ENCODE results near the gene KCNJ15. TPM values are rescaled to one million over a fixed set of nuclear protein-coding genes. Genes with fewer than 3 reads are reported as not detected.

KCNJ15 gene
- total and polyA plus RNA-seq, 10 of the 15 experiments (the other 5 are each of a cell fraction or from before 2014, with no cell fraction given) = 0.05 to 2.7 (median 0.33) TPM; not detected in 6

GRCh38 chr21:38330666-38331065, 73.9 kb downstream of the KCNJ15 start:
- SMC1A ChIA-PET (ENCODE audit: uncharacterized antibody, unreplicated experiment) = interaction anchor here (1.0 kb wide), 1 partner anchor 111 kb away, joined by 3 read pairs; no protein-coding TSS in a partner anchor
- Histone ChIP-seq H3K79me2 (ENCODE audit: control insufficient read depth, insufficient read depth, low read length) (no peaks in the 10 kb centered on the region), H2AFZ (ENCODE audit: control insufficient read depth, low read depth, low read length) (no peak overlapping the region), H3K4me2 (ENCODE audit: control insufficient read depth, insufficient read depth) (no peak overlapping the region), H3K4me1 (ENCODE audit: control insufficient read depth, insufficient read depth, low read length) (no peaks in the 10 kb centered on the region), H3K9ac (ENCODE audit: control insufficient read depth, insufficient read depth, low read length) (no peak overlapping the region), H4K20me1 (ENCODE audit: control insufficient read depth, insufficient read depth) (no peaks in the 10 kb centered on the region), H3K9me3 (replicated peaks; ENCODE audit: control insufficient read depth, insufficient read depth, low read length) (no peaks in the 10 kb centered on the region; the same call in 2 of the 3 replicates), H3K4me3 (no peak overlapping the region), H3K27ac (ENCODE audit: control insufficient read depth, insufficient read depth) (no peak overlapping the region), H3K27me3 (replicated peaks in 1 of 2; ENCODE audit: control insufficient read depth in 2 of 2, insufficient read depth in 2 of 2, low read length in 1 of 2) (no peaks in the 10 kb centered on the region), H3K36me3 (ENCODE audit: control insufficient read depth in 2 of 2, insufficient read depth in 2 of 2, low read length in 1 of 2) (no peaks in the 10 kb centered on the region)
- RAD21 ChIA-PET (ENCODE audit: unreplicated experiment) = no interaction called here
- ATAC-seq = no peak
- no peak for DNase-seq (ENCODE audit: low read depth, low spot score)
- in situ Hi-C loops (cut with MboI) = no loop called here
- 0% methylated on average over 2 of the region's 2 CpGs for WGBS (ENCODE audit: insufficient coverage, insufficient replicate concordance, low lambda C conversion rate, missing lambda C conversion rate)
- CTCF ChIA-PET = interaction anchor here (0.6 to 1.8 kb wide), 6 partner anchors 13 to 204 kb away, joined by 3 to 5 read pairs (median 4); no protein-coding TSS in a partner anchor
- BruUV-seq (replicated peaks) = no TSS peak
- POLR2A ChIA-PET = no interaction called here
- intact Hi-C loops (cut with micrococcal nuclease; ENCODE audit: unreplicated experiment) = no loop called here
- FAIRE-seq = no peak
- TF ChIP-seq SP1 (IDR thresholded peaks at IDR 0.05; ENCODE audit: low read depth, low read length) = no peak
- no peak for TF ChIP-seq YY1 (IDR thresholded peaks at IDR 0.05; ENCODE audit: low read depth, low read length)
- TF ChIP-seq RELA (IDR thresholded peaks at IDR 0.05; ENCODE audit: borderline replicate concordance, partially characterized antibody) = no peak
- TF ChIP-seq, protein P1, sequence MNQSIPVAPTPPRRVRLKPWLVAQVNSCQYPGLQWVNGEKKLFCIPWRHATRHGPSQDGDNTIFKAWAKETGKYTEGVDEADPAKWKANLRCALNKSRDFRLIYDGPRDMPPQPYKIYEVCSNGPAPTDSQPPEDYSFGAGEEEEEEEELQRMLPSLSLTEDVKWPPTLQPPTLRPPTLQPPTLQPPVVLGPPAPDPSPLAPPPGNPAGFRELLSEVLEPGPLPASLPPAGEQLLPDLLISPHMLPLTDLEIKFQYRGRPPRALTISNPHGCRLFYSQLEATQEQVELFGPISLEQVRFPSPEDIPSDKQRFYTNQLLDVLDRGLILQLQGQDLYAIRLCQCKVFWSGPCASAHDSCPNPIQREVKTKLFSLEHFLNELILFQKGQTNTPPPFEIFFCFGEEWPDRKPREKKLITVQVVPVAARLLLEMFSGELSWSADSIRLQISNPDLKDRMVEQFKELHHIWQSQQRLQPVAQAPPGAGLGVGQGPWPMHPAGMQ (IDR thresholded peaks at IDR 0.05; ENCODE audit: borderline replicate concordance) = no peak
- no peak for TF ChIP-seq BCL3 (IDR thresholded peaks at IDR 0.05; ENCODE audit: borderline replicate concordance, insufficient read depth, low read depth, low read length, poor library complexity, severe bottlenecking)
- no peak for TF ChIP-seq FOXK2 (IDR thresholded peaks at IDR 0.05)
- no peak for TF ChIP-seq CUX1 (IDR thresholded peaks at IDR 0.05; ENCODE audit: insufficient replicate concordance, low read depth, low read length)
- no peak for TF ChIP-seq HCFC1 (IDR thresholded peaks at IDR 0.05; ENCODE audit: low read length)
- TF ChIP-seq BCLAF1 (IDR thresholded peaks at IDR 0.05) = no peak
- no peak for TF ChIP-seq MAX (IDR thresholded peaks at IDR 0.05; ENCODE audit: low read depth, low read length)
- no peak for TF ChIP-seq ZBED1 (IDR thresholded peaks at IDR 0.05; ENCODE audit: borderline replicate concordance)

Data from GM12878 (cell line).